HG03280 (cell line): Measurements from ENCODE around the gene AKNA.

Source experiments
- ATAC-seq: cut with Tn5 transposase; IDR thresholded peaks from one replicate; pipeline ENCODE4 v1.9.1; 2021; ENCODE audit warnings: mild to moderate bottlenecking, moderate library complexity; ENCODE audit not compliant: unreplicated experiment

The AKNA gene

DNA sequence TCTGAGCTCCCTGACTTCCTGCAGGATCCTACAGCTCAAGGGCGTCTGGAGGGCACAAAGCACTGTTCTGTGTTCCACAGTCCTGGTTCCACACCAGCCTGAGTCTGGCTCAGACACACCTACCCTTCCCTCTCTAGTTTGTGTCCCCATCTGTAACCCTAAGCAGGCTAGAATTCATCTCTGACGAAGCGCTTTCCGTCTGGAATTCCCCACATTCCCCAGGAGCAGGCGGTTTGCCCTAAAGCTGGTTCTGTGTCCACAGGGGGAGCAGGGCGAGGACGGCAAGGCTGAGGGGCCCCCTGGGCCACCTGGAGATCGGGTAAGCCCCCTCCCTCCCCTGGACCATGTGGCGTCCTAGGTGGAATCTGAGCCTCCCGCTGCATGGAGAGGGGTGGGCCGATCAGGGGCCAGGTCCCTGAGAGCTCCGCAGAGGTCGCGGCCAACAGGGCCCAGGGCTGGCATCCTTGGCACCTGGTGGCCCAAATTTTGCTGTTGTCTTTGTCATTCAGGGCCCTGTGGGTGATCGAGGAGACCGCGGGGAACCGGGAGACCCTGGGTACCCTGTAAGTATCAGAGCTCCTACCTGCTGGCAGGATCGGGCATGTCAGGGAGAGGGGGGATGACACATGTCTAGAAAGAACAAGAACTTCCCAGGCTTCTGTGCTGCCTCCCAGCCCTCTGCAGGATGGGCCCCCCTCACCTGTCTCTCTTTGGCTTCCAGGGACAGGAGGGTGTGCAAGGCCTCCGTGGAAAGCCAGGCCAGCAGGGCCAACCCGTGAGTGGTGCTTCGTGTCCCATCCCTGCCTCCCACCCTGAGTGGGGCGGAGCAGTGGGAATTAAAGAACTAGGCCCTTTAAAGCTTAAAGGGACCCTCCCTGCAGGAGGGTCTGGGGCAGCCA is 99.3 kb downstream of the AKNA start:
- no peak for ATAC-seq

- ATAC-seq = no peak
Observed at GRCh38 chr9:114287763-114288192, 100.0 kb downstream of the AKNA start.

DNA sequence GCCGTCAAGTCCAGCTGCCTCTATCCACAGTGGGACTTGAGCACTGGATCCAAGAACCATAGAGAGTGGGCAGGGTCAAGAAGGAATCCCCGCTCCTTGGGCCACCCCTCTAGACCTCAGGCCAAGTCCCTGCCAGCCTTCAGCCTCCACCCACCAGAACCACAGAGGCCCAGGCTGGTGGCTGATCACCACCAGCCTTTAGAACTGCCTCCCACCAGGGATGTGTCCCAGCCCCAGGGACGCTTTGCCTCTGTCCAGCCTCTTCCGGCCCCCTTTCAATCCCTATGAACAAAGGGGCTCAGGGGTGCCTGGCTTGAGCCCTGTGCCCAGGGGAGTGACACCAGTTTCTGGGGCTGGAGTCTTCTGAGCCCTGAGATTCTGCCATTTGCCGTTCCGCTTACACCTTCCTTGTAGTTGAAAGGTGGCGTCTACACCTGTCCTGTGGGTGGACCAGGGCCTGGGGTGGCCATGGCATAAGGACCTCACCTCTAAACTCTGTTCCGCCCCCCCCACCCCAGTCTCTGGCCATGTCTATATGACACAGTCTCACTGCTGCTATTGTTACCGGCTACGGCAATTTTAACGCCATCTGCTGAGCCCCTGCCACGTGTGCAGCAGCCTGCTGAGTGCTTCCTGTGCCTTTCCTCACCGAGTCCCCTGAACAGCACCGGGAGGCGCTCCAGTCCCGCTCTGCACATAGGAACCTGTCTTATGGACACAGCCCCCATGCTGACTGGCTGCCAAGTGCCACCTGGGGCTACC is 100.6 kb downstream of the AKNA start:
- no peak for ATAC-seq

GRCh38 chr9:114286146-114286679 is 101.6 kb downstream of the AKNA start:
- no peak for ATAC-seq

DNA sequence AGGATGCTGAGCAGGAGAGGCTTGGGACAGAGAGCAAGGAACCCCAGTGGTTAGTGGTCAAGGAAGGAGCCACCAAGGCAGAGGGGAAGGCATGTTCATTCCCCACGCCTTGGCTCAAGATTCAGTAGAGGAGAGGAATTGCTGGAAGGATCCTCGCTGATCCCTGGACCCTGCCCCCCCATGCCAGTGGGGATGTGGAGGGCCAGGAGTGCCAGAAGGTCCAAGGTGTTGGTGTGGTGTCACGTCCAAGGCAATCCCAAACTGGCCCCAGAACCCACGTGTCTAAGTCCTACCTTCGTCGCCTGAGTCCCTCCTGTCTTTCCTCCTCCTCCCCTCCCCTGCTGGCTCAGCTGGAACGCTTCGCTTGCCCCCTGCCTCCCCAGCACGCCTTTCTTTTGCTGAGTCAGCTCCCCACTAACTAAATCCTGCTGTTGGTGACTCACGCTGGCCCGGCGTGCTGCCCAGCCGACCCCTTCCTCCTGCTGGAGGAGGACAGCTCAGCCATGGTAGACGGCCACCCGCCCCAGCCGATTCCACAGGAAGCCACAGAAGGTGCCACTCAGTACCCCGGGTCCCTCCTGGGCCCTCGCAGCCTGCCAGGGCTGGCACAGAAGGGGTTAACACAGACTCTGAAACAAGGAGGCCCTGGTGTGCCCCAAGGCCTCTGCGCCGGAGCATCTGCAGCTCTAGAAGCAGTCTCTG is 102.5 kb downstream of the AKNA start:
- ATAC-seq = no peak

- no peak for ATAC-seq
Observed at GRCh38 chr9:114284316-114285060, 103.3 kb downstream of the AKNA start.
